COLO668 (cell line): ENCODE results near the gene SLC6A11.

Experiments used
- DNase-seq: peaks from one replicate; lab custom pipeline; 2025; ENCODE audit not compliant: unreplicated experiment; lab: John Stamatoyannopoulos, UW

Gene SLC6A11

DNA sequence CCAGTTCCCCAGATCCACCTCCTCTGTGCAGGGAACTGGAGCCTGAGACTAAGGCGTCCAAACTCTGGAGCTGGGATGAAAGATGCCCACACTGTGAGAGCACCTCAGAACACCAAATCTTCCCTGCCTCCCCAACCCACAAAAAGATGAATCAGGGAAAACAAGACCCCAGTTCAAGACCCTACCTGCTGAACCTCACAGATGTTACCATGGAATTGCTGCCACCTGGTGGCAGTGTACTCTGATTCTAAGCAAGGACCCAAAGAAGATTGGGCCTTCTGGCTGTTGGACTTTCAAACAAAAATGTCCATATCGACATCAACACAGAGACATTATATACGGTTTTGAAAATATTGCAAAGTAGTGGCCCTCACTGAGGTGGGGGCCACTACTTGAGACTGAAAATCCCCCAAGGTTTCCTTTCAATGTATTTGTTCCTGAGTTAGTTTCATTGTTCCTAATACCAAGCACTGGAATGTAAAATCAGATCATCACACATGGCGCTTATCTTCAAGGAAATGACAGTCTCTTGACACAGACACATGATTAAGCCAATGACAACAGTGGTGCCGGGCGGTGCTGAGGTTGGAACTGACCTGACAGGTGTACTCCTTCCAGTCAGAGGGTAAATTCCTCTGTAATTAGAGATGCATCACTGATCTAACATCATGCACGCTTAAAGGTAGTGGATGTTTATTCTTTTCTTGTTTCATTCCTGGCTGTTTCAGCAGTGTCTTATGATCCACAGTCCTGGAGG is 67.6 kb downstream of the SLC6A11 start:
- DNase-seq, result peak; percentile 2

DNA sequence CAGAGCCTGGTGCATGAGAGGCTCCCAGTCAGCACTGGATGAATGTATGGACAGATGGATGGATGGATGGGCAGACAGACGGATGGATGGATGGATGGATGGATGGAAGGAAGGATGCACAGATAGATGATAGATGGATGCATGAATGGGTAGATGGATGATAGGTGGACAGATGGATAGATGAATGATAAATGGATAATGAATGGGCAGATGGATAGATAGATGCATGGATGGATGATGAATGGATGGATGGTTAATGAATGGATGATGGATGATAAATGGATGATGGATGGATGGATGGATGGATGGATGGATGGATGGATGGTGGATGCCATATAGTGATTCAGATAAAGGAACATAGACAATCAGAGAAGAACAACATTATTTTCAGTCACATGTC is 71.0 kb downstream of the SLC6A11 start:
- no peak for DNase-seq

DNA sequence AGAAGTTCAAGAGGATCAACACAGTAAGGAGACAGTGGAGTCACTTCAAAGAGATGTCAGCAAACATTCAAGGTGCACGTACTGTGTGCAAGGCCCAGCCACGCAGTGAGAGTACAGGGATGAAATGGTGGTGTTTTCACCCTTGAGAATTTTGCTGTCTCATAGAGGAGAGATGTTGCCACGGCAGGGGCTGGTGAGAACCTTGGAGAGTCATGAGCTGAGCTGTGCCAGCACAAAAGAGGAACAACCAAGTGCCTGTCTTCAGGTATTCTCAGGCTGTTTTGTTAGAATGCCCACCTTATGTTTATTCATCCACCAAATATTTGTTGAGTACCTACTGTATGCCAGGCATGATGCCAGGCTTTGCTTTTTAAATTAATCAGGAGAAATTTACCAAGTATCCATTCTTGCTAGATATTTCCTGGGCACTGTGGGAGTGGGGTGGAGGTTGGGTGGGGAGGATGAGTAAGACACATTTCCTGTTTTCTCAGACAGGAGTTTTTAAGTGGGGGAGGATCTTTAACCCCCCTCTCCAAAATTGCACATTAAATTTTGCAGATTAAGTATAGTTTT is 72.6 kb downstream of the SLC6A11 start:
- no peak for DNase-seq

DNA sequence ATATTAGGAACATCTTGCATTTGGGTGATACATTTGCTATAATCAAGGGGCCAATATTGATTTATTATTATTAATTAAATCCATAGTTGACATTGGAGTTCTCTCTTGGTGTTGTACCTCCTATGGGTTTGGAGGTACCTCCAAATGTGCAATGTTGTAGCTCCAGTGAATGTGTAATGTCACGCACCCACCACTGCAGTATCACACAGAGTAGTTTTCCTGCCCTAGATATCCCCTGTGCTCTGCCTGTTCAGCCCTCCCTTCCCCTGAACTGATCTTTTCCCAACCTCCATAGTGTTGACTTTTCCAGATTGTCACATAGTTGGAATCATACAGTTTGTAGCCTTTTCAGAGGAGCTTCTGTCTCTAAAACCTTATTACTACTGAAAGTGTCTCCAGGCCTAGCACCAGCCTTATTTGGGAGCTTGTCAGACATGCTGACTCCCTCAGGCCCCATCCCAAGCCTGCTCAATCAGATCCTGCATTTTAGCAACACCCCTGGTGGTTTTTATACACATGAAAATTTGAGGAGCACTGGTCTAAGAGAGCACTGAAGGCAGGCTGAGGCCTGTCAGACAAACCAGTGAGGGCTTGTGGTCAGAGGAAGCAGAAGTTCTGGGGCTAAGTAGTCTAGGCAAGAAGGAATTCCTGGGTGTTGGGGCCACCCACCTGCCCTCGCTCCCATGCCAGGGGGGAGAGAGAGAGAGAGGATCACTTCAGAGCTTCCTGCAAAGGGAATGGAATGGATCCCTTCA is 73.4 kb downstream of the SLC6A11 start:
- DNase-seq, result no peak

DNA sequence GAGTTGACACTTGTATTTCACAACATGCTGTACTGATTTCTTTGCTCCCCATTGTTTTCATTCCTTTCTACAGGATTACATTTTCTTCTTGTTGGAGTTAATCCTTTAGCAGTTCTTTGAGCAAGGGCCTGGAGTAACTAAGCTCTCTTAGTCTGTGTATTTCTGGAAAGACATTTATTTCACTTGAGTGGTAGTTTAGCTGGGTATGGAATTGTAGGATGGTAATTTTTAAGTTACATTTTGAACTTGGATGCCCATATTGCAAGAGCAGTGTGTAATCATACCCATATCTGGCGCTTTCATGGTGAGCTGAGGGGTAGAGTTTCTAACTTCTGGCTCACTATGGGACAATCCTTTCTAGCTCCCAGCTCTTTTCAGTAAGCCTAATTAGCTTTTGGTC is 74.6 kb downstream of the SLC6A11 start:
- no peak for DNase-seq

DNA sequence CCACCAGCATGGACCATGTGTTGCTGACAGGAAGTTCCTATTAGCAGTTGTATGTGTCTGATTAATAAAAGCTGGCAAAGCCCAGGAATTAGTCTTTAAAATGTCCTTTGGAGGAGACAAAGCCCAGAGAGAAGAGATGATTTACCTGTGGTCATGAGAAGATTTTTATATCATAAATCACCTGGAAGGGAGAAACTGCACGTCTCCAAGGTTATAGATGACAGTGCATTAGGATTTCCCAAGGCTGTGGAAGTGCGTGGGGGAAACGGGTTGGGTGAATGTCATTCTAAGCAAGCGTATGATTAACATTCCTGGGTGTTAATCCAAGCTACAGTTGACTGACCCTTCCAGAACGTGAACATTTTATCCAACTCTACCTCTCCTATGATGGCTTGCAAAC is 76.6 kb downstream of the SLC6A11 start:
- no peak for DNase-seq

DNA sequence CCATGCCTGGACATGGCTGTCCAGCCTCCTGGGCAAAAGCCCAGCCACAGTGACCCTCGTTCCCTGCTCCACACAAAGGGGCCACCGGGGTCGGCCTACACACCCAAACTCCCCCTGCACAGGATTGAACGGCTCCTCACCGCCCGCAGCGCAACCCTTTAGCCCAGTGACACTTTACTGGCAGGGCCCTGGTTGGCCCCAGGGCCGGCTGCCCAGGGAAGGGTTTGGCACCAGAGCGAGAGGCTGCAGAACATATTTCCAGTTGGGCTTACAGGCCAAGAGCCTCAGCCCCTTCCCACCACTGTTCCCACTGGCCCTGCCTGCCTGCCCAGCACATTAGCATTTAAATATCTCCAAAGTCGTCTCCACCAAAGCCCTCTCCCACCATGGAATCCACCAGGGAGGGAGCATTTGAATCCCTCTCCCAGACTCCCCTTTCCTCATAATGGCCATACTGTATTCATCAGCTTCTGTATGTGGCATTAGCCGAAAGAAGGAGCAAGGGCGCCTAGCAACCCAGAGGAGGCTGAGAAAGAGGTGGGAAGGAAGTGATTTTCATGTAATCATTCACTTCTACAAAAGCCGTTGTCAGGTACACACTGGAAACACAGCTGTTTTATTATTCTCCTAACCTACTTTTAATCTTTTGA is 85.4 kb downstream of the SLC6A11 start:
- DNase-seq, result no peak

DNA sequence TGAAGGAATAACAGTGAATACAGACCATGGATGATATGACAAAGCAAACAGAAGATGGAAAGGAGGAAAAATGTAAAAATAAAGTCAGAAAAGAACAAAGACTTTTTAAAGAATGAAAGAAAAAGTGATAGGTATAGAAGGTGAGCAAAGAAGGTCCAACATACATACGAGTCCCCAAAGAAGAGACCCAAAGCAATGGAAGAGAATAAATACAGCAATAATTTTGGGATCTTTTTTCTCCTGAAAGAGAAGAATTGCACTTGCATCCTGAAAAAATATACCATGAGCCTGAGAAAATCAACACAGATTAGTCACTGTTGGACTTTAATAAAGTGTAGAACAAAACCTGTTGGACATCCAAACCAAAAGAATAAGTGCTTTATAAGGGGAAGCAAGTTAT is 91.2 kb downstream of the SLC6A11 start:
- DNase-seq, result no peak

DNA sequence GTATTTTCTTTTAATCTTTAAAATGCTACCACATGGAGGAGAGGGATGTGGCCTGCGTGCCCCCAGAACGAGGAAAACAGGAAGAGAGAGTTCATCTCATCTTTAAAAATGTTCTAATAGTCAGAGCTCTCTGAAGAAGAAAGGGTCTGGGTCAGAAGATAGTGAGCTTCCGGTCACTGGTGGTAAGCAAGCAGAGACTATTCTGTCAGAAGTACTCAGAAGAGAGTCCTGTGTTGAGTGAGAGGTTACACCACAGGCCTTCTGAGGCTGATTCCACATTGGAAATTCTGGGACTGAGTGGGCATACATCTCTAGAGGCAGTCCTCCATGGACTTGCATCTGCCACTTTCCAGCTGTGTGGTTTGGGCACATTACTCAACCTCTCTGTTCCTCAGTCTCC is 94.3 kb downstream of the SLC6A11 start:
- DNase-seq, result no peak

DNA sequence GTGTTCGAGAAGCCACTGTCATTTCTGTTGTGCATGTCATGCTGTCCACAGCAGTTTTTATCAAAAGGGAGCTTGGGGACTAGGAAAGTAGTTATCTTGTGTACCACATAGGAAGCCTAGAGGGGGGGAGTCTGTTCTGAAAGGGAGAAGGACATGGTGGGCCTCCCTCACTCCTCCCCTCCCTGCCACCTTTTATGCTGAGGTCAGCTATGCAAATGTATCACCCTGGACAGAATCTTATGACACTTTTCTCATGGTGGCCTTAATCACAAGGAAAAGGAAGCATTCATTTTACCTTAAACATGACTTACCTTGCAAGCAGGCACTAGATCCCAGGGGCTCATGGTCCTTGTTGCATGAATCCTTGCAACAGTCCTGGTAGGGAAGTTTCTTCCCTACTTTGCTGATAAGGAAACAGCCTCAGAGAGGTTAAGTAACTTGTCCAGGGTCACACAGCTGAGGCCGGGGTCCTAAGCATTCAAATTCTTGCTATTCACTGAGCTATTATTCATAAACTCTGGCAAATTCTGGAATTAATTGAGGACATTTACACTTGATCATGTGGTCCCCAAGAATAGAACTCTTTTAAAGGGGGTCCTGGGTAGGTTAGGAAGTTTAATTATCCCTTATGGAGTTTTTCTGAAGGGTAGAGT is 95.4 kb downstream of the SLC6A11 start:
- DNase-seq, result no peak

DNA sequence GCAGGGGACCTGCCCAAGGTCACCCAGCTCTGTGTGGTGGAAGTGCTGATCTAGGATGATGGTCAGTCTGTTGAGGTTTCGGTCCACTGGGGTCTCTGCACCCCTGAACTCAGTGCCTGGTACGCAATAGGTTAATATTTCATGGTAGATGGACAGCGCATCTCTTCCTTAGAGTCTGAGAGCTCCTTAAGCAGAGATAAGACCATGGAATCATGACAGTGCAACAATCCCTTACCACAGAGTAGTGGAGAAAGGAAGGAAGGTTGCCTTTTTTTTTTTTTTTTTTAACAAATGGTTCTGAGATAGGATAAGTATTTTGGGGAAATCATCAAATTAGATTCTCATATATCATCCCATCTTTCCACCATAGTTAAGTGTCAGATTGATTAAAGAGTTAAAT is 96.8 kb downstream of the SLC6A11 start:
- DNase-seq, result no peak

DNA sequence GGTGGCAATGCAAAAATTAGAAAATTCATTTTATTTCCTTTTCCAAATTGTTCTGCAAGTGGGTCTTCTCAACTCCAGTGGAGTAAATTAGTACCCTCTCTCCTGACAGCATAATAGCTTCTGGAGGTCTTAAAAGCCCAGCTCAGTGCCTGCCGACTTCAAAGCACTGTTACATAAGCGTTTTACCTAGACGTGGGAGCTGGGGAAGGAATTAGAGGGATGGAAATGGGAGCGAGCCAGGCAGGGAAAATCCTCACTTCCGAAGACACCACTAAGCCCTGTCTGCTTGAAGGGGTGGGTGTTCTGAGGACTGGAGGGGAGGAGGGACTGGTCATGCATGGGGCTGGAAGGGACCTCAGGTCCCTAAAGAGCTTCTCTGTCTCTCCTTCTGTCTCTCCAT is 99.3 kb downstream of the SLC6A11 start:
- no peak for DNase-seq

DNA sequence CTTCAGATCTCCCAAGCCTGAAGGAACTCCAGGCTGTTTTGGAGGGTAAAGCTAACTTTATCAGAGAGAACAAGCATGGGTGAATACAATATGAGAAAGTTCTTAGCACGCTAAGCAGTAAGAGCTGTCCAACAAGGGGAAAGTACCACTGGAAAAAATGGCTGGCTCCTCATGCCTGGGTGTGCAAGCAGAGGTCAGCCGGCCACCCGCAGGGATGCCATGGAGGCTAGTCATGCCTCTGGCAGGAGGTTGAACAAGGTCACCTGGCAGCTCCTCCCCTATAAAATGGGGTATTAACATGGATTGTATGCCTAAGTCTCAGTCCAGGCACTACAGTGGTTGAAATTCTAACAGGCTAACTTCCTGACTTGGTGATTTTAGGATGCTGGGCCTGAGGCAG is 101.1 kb downstream of the SLC6A11 start:
- no peak for DNase-seq

DNA sequence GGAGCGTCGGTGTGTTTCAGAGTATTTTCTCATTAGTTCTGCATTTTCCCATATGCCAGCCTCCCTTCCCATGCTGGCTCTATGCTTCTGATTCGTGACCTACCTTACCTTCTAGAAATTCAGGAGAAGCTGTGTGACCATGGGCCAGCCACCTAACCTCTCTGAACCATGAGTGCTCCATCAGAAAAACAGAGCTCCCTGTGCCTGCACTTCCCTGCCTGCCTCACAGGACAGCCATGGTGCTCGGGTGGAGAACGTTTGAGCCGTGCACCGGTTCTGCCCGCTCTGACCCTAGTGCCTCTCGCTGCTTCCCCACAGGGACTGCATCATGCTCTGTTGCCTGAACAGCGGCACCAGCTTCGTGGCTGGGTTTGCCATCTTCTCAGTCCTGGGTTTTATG is 102.0 kb downstream of the SLC6A11 start:
- DNase-seq, result no peak

DNA sequence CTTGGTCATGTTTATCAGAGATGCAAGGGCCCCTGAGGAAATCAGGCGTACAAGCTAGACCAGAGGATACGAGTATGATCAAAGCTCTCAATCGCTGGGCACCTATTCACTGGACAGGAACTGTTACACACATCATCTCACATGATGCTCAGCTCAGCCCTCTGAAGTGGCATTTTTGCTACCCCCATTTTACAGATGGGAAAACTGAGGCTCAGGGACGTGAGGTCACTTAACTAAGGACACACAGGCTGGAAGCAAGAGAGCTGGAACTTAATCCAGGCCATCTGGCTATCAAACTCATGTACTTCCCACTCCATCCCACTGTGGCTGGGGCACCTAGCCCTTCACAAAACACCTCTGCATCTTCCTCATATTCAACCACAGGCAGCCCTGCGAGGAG is 103.6 kb downstream of the SLC6A11 start:
- no peak for DNase-seq

DNA sequence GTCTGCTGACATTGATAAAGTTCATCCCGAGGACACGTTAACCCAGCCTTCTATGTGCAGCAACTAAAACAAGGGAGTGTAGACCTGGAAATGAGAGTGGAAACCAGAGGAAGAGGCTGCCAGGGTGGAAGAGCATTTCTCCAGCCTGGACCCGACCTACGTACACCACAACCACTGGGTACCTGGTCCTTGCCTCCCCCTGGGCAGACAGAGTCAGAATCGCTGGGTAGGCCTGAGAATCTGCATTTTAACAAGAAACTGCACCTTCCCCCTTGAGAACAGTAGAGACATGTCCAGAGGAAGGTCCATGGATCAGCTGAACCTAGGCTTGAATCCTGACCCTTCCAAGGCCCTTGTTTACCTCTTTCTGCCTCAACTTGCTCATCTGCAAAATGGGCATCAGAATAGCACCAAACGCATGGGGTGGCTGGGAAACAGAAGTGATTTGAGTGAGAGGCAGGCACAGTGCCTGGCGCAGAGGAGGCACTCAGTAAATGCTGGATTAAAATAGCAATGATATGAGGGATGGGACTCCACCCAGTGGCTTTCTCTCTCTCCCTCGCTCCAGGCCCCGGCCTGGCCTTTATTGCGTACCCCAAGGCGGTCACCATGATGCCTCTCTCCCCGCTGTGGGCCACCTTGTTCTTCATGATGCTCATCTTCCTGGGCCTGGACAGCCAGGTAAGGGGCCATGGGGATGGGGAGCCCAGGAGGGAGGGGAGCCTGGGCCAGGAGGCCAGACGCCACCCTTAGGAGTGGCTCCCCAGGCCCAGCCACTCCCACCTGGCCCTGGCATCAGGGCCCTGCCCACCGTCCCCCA is 109.6 kb downstream of the SLC6A11 start:
- DNase-seq, result no peak

DNA sequence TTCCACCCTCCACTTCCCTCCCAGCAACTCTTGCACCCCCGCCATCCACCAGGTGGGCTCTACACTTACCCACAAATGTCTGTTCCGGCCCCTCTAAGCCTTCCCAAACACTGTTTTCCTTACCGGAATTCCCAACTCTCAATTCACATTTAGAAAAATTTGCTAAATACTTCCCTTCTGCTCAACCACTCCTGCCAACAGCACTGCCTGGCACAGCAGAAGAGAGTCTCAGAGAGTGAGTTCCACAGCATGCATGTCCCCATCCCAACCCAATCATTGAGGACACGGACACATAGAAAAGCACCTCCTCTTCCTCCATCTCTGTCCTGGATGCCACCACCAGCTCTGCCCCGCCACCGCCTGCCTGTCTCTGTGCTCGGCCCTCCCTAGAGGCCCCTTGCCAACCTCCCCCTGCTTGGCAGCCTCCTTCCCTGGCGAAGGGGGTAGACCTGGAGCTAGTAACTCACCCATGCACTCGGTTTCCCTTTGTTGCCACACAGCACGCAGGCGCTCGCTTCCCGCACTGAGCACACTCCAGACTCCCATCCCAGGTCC is 110.3 kb downstream of the SLC6A11 start:
- DNase-seq, result no peak

DNA sequence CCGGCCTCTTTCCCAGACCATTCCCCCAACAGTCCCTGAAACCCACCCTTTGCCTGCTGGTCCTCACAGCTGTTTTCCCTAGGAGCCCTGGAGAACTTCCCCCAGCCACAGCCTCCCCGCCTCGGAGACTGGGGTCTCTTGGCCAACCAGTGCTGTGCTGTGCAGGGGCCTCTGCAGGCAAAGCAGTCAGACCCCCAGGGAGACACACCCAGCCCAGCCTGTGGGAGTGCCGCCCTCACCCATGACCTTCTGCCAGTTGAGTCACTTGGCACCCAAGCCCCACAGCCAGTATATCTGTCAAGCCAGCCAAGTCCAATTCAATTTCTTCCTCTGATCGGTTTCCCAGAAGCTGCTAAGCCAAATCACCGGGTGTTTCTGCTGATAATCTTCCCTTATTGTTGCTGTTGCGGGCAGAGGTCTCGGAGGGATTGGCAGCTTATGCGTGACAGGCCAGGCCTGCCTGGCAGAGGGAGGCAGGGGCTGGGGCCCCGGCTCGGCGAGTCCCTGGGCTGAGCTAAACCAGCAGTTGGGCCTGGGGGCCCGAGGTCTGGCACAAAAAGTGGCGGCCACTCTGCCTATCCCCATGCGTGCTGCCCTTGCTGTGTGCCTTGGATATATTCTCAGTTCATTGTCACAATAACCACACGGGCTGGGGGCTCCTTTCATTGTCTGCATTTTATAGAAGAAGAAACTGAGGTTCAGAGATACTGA is 110.9 kb downstream of the SLC6A11 start:
- DNase-seq, result no peak

DNA sequence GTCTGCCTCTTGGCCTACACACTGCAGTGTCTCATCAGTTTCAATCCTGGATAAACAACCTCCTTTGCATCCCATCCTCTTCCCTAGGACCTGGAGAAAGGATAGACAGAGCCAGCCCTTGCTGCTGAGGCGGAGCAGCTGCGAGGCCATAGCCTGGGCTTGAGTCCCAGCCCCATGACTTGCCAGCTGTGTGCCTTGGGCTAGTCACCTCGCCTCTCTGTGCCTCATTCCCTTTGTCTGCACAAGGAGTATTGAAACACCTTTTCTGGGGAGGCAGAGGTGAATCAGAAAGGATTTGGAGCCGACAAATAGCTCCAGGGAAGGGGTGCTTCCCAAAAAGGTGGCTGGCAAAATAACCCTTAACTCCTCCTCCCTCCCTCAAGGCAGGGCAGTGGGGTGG is 111.5 kb downstream of the SLC6A11 start:
- no peak for DNase-seq
